Esophagus (tissue), 2 donors: ENCODE data around the gene EPN2. TPM values are rescaled to one million over a fixed set of nuclear protein-coding genes. Genes with fewer than 3 reads are reported as not detected.
A peak's percentile ranks its signal among the peaks of the same experiment; 100 is the strongest.

Experiments used
- H3K27ac ChIP-seq, 2 donors: one replicate each; pipeline ENCODE4 v1.5.1; 2013; ENCODE audit warnings: low read depth in 2 of 2, mild to moderate bottlenecking in 2 of 2, inconsistent platforms in 1 of 2, low read length in 1 of 2, moderate library complexity in 1 of 2
- H3K27me3 ChIP-seq, 2 donors: one replicate each; pipeline ENCODE4 v1.6.1; 2013; ENCODE audit warnings: low read length in 2 of 2, control low read depth in 1 of 2, mild to moderate bottlenecking in 1 of 2; ENCODE audit not compliant: insufficient read depth in 2 of 2, control insufficient read depth in 1 of 2
- H3K36me3 ChIP-seq, 2 donors: one replicate each; pipeline ENCODE4 v1.6.1; 2013; ENCODE audit warnings: low read length in 1 of 2; ENCODE audit not compliant: control insufficient read depth in 2 of 2, insufficient read depth in 2 of 2
- H3K4me1 ChIP-seq, 2 donors: one replicate each; pipeline ENCODE4 v1.6.1; 2013; ENCODE audit warnings: low read length in 1 of 2; ENCODE audit not compliant: control insufficient read depth in 2 of 2, insufficient read depth in 2 of 2
- H3K4me3 ChIP-seq, 2 donors: one replicate each; pipeline ENCODE4 v1.5.1; 2013; ENCODE audit warnings: low read length in 2 of 2, mild to moderate bottlenecking in 2 of 2, low read depth in 1 of 2, moderate library complexity in 1 of 2
- H3K9me3 ChIP-seq, 2 donors: one replicate each; pipeline ENCODE4 v1.6.1; 2013; ENCODE audit warnings: mild to moderate bottlenecking in 2 of 2, low read depth in 1 of 2, low read length in 1 of 2, moderate library complexity in 1 of 2; ENCODE audit not compliant: control insufficient read depth in 2 of 2, insufficient read depth in 1 of 2
- WGBS, 2 donors: extraction: QIAGEN DNeasy Blood & Tissue Kit; methylation state at CpG; one replicate each; pipeline ENCODE4 v1.1.7; 2013; 5-methylcytosine and 5-hydroxymethylcytosine counted together
- polyA plus RNA-seq, 2 donors: library from polyadenylated mRNA; stranded (reverse); fragments of 200-250 nt; gene quantifications; one replicate each; pipeline ENCODE4 v1.2.3, GENCODE V29; 2013
- donor health status: healthy with polysubstance abuse.
- donor health status: Bipolar disorder and iron deficiency.

EPN2 gene
- polyA plus RNA-seq, 2 donors = 27.9 to 44.7 TPM

- peaks cover 6 to 31% of the 10 kb centered on the region in 2 donors for H3K4me1 ChIP-seq
- WGBS, 2 donors = 31 to 65% methylated on average over 4 of the region's 4 CpGs
- no peaks in the 10 kb centered on the region for H3K27me3 ChIP-seq
- H3K36me3 ChIP-seq = peaks cover 0 to 8% of the 10 kb centered on the region in 2 donors
- no peak overlapping the region for H3K4me3 ChIP-seq
- H3K27ac ChIP-seq = peak overlapping the region; percentile 89 to 90
- H3K9me3 ChIP-seq = no peaks in the 10 kb centered on the region
Measured at GRCh38 chr17:19263641-19264051, 26.5 kb downstream of the EPN2 start.

DNA sequence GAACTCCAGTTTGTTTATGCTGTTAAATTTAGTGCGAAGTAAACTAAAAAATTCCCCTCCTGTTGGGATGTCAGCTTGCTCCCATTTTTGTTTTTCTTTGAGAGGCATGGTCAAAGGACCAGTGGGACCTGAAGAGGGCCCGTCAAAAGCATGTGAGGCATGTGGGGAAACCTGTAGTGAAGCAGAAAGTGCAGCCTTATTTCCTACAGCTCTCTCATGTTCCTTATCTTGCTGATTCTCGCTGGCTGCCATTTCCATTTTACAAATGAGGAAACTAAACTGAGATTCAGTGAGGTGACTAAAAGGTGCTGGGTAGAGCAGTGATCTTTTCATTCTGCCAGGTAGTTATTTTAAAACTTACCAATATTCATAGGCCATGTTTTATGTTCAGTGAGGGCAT, 27.1 kb downstream of the EPN2 start:
- no peaks in the 10 kb centered on the region for H3K27me3 ChIP-seq
- peaks cover 6 to 31% of the 10 kb centered on the region in 2 donors for H3K4me1 ChIP-seq
- H3K36me3 ChIP-seq = peaks cover 0 to 8% of the 10 kb centered on the region in 2 donors
- no peak overlapping the region for H3K4me3 ChIP-seq
- H3K9me3 ChIP-seq = no peaks in the 10 kb centered on the region
- 44 to 53% methylated on average over 3 of the region's 3 CpGs for WGBS, 2 donors
- peak overlapping the region; percentile 66 for H3K27ac ChIP-seq

- H3K27me3 ChIP-seq = no peaks in the 10 kb centered on the region
- no peak overlapping the region for H3K4me3 ChIP-seq
- H3K36me3 ChIP-seq = peaks cover 0 to 8% of the 10 kb centered on the region in 2 donors
- no peaks in the 10 kb centered on the region for H3K9me3 ChIP-seq
- peak overlapping the region; percentile 66 for H3K27ac ChIP-seq
- H3K4me1 ChIP-seq = peaks cover 7 to 30% of the 10 kb centered on the region in 2 donors
- 48 to 56% methylated on average over 6 of the region's 6 CpGs for WGBS, 2 donors
Measured at GRCh38 chr17:19264681-19265080, 27.5 kb downstream of the EPN2 start.

DNA sequence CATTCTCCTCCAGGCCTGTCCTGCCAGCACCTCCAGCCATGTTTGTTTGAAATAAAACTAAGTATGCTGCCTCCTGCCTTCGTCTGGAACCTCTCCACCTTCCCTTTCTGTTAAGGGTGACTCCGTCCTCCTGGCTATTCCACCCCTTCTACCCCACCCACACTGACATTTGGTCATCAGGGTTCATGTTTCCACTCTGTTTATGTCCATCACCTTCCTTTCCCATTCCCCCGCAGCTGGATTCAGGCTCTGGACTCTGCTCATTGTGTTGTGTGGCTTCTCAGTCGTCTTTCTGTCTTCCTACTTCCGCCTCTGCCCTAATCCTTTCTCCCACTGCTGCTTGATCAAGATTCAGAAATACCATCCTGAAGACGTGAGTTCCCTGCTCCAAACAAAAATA, 28.6 kb downstream of the EPN2 start:
- 73 to 74% methylated on average over 6 of the region's 6 CpGs for WGBS, 2 donors
- Histone ChIP-seq H3K27ac (peak overlapping the region in 1 of 2 donors; percentile 45), H3K27me3 (no peaks in the 10 kb centered on the region), H3K4me1 (peaks cover 10 to 28% of the 10 kb centered on the region in 2 donors), H3K9me3 (no peaks in the 10 kb centered on the region), H3K4me3 (no peak overlapping the region), H3K36me3 (peaks cover 0 to 4% of the 10 kb centered on the region in 2 donors)

GRCh38 chr17:19268611-19269010, 31.4 kb downstream of the EPN2 start:
- Histone ChIP-seq H3K27ac (peak overlapping the region; percentile 44 to 61), H3K36me3 (peaks cover 0 to 12% of the 10 kb centered on the region in 2 donors), H3K4me3 (no peak overlapping the region), H3K4me1 (peaks cover 14 to 21% of the 10 kb centered on the region in 2 donors), H3K27me3 (no peaks in the 10 kb centered on the region), H3K9me3 (no peaks in the 10 kb centered on the region)
- 41 to 54% methylated on average over 3 of the region's 3 CpGs for WGBS, 2 donors

GRCh38 chr17:19269106-19269505, 31.9 kb downstream of the EPN2 start:
- peak overlapping the region in 1 of 2 donors; percentile 61 for H3K27ac ChIP-seq
- no peaks in the 10 kb centered on the region for H3K9me3 ChIP-seq
- H3K36me3 ChIP-seq = peaks cover 0 to 16% of the 10 kb centered on the region in 2 donors
- H3K4me1 ChIP-seq = peaks cover 14 to 18% of the 10 kb centered on the region in 2 donors
- H3K4me3 ChIP-seq = no peak overlapping the region
- 46 to 52% methylated on average over 1 of the region's 1 CpG for WGBS, 2 donors
- no peaks in the 10 kb centered on the region for H3K27me3 ChIP-seq

DNA sequence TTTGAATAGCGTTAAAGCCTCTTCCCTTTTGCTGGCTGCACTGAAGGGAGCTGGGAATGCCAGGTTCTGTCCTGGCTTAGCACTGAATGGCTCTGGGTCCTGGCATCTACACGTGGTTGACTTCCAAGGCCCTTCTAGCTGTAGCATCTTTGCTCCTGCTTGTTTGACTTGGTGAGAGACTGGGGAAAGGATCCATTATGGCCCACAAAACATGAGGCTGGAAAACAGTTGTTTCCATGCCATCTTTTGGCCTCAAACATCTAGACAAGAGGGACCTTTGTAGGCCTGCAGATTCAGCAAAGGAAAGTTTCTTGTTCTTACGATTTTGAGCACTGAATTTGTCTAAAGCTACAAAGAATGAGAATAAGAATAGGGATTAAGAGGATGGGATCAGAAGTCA, 32.5 kb downstream of the EPN2 start:
- 46 to 54% methylated on average over 3 of the region's 3 CpGs for WGBS, 2 donors
- Histone ChIP-seq H3K4me3 (no peak overlapping the region), H3K4me1 (peaks cover 13 to 19% of the 10 kb centered on the region in 2 donors)

GRCh38 chr17:19270347-19270703, 33.2 kb downstream of the EPN2 start:
- Histone ChIP-seq H3K36me3 (peaks cover 0 to 21% of the 10 kb centered on the region in 2 donors), H3K9me3 (no peaks in the 10 kb centered on the region), H3K27me3 (no peaks in the 10 kb centered on the region), H3K4me1 (peaks cover 11 to 16% of the 10 kb centered on the region in 2 donors), H3K27ac (peak overlapping the region in 1 of 2 donors; percentile 8), H3K4me3 (no peak overlapping the region)
- 79 to 84% methylated on average over 3 of the region's 3 CpGs for WGBS, 2 donors

More for the DNA sequence above, 32.5 kb downstream of the EPN2 start:
- no peaks in the 10 kb centered on the region for H3K9me3 ChIP-seq
- peaks cover 0 to 21% of the 10 kb centered on the region in 2 donors for H3K36me3 ChIP-seq
- H3K27me3 ChIP-seq = no peaks in the 10 kb centered on the region
- no peak overlapping the region for H3K27ac ChIP-seq

DNA sequence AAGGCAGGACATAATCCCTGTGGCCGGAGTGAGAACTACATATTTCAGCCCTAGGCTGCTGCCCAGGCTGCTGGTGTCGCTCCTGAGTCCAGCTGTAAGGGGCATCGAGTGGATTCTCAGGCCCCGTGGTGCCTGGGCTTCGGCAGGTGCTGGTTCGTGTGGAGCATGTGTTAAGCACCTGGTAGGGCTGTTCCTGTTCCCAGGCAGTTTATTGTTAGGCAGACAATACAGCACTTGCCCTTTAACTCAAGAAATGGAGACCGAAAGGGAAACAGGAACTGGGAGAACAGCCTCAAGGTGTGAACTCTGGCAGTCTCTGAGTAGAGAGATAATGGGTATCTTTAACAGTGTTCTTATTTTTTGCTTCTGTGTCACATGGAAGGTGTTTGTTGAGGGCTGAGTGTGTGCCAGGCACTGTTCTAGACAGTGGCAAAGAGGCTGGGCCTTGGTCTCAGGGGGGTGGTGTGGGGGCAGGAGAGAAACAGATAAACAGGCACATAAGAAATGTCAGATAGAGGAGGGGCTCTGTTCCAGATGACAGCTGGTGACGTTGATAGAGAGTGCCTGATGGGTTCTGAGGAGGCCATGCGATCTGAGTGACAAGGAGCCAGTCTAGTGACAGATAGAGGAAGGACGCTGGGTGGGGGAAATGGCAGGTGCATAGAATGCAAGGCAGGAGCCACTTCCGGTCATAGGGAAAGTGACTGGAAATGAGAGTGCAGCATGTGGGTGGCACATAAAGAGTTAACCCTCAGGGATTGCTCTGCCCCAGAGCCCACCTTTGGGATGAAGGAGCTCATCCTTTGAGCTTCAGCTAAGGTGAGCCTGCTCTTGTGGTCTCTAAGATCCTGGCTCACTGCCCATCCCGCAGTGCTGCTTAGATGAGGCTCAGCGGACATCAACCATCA, 33.8 kb downstream of the EPN2 start:
- Histone ChIP-seq H3K27ac (peak overlapping the region in 1 of 2 donors; percentile 8), H3K4me3 (no peak overlapping the region), H3K36me3 (peaks cover 0 to 17% of the 10 kb centered on the region in 2 donors), H3K27me3 (no peaks in the 10 kb centered on the region), H3K4me1 (peaks cover 11% of the 10 kb centered on the region in 2 donors), H3K9me3 (no peaks in the 10 kb centered on the region)
- WGBS, 2 donors = 68 to 73% methylated on average over 13 of the region's 13 CpGs
